Stimulated activated CD4-positive, alpha-beta T cell treated with anti-CD3 and anti-CD28 coated beads, Interleukin-4, amount 100 ng/mL, for 48 hours (primary cell): Measurements from ENCODE around the gene CCNYL1.

Source experiments
- DNase-seq, 2 donors: peaks; one replicate each; pipeline ENCODE4 v3.0.0-alpha.2; 2020; ENCODE audit warnings: low read depth in 2 of 2

Gene CCNYL1

DNA sequence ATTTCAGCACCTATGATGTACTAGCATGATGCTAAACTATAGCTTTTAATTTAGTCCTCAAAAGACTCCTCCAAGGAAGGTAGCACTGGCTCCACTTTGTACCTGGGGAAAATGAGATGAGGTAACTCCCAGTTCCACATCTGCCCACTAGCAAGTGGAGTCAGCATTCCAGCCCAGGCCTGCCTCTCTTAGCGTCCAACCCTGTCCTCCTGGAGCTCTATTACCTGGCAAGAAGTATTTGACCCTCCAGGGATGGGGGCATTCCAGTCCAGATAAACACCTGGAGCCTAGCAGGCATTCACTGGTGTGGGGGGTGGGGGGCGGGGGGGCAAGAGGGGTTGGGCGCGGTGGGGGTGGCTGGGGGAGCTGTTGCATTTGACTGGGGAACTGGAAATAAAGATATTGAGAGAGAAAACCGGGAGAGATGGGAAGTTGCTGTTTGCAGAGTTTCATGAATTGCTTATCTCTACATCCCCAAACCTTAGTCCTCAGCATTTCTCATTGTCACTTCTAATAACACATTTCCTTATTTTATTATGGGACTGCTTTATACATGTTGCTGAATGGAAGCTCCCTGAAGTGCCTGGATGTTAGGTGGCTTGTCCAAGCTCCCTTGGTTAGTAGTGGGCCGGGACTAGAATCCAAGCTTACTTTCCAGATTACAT, 80.3 kb downstream of the CCNYL1 start:
- DNase-seq, result no peak

DNA sequence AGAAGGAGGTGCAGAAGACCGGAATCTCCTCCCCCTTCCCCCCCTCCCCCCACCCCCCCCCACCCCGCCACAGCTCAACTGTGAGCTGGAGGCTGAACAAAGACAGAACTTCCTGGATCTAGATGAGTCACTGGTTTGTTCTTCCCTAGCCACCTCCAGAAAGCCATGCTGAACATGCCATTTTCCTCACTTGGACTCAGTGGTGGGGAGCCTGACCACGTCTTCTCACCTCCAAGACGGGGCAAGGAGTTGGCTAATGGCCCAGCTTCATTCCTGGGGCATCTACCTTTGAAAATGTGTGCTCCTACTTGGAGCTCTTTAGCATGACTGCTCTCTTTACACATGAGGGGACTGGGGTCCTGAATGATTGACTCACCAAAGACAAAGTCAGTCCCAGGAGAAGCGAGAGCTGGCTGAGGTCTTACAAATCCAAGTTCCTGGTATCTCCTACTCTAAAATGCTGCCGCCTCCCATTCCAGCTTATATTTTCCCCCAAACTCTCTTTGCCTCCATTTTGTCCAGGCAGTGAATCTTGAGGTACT, 80.9 kb downstream of the CCNYL1 start:
- DNase-seq, result no peak

DNA sequence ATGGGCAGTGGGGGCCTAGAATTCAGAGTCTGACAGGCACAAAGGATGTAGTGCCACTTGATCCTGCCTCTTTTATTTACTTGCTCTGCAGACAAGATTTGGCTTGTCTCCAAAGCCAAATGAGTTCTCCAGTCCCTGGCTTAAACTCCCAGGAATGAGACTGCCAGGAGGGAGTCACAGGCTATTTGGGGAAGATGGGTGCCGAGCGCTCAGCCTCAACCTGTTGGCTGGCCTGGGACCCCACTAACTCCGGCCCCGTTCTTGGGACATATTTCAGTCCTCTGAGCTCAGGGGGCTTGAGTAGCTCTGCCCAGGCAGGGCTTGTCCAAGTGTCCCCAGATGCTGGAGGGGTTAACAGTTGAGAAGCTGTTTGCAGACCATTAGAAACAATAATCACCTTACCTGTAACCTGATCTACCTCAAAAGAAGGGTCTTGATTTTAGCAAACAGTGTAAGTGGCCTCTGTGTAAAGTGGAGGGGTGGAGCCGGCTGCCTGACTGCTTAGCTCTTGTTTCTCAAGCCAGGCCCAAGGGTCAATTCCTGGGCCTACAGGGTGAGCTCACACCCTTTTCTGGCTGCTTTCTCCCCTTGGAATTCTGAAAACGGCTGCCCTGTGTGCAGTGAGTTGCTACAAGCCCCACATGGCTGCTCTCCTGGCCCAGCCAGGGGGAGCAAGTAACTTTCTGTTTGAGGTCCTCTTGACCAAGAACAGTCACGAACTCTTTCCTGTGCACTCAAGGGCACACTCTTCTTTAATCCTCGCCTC, 85.3 kb downstream of the CCNYL1 start:
- DNase-seq, result no peak

DNA sequence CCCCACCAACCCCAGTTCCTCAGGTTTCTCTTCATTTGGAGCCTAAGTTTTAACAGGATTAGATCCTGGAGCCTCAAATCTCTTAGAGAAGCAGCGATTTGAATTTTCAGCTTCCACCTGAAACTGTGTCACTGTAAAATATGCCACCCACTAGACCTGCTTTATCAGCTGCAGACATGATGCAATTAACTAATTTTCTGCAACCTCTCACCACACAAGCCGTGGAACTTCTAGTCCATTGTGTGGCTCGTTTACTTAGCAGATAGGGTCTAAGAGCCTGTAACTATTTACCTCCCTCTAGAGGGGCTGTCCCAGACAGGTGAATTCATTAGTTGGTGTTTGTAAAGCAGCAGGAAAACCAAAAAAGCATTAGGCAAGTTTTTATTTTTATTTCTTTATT, 89.8 kb downstream of the CCNYL1 start:
- no peak for DNase-seq

DNA sequence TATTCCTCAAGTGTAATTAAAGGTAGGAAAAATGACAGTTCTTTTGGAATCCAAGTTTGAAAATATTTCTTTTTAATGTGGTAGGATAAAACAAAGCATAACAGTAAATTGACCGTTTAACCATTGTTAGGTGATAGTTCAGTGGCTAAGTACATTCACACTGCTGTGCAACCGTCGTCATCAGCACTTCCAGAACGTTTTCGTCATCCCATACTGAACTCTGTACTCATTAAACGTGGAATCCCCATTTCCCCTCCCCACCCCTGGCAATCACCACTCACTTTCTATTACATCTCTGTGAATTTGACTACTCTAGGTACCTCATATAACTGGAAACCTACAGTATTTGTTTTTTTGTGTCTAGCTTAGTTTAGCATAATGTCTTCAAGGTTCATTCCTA, 91.2 kb downstream of the CCNYL1 start:
- DNase-seq, result no peak
